Hindlimb muscle (tissue), 1 donor: ENCODE measurements around the gene PRKCE. TPM values are rescaled to one million over a fixed set of nuclear protein-coding genes. Genes with fewer than 3 reads are reported as not detected.

Experiments used
- DNase-seq: peaks from one replicate; pipeline ENCODE4 v3.0.0-alpha.2; 2013
- polyA plus RNA-seq: library from polyadenylated mRNA; unstranded; fragments of 120-200 nt; gene quantifications from one replicate; pipeline ENCODE4 v1.2.1, GENCODE V29; 2013; ENCODE audit not compliant: insufficient read length

PRKCE gene
- polyA plus RNA-seq, 1 donor: 4.6 TPM

DNA sequence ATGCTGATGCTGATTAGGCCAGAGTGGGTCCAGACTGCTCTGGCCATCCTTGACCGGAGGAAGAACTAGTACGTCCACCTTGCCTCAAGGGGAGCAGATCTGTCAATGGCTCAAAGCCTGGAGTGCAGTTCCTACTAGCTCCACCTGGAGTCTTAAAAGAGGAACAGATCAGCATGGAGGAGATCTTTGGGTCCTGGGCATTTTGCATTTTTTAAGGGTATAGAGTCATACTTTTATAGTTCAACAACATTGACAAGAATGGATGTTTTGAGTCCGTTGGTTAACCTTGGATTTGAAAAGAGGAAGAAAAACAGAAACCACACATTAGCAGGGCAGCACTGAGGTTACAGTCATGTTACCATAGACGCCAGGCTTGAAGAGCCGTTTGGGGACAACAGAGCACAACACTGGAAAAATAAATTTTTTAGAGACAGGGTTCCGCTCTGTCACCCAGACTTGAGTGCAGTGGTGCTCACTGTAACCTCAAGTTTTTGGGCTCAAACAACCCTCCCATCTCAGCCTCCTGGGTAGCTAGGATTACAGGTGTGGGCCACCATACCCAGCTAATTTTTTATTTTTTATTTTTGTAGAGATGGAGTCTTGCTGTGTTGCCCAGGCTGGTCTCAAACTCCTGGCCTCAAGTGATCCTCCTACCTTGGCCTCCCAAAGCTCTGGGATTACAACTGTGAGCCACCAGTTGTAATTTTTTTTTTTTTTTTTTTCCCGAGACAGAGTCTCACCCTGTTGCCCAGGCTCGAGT lies 78.5 kb downstream of the PRKCE start:
- no peak for DNase-seq

GRCh38 chr2:45731141-45731540 lies 79.7 kb downstream of the PRKCE start:
- DNase-seq: no peak

DNA sequence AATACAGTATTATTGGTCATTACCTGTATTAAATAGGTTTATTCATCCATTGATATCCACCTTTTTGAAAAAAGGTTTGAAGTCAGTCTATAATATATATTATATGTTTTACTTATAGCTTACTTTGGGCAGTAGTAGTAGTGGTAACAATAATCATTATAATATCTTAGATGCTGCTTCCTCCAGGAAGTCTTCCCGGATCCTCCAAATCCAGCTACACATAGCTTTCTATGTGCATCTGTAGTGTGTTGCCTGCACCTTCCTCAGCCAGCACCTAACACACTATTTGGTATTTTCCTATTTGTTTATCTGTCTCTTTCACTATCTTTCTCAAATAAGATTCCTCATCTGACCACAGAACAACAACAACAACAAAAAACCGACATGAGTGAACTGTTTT lies 81.0 kb downstream of the PRKCE start:
- DNase-seq: no peak

DNA sequence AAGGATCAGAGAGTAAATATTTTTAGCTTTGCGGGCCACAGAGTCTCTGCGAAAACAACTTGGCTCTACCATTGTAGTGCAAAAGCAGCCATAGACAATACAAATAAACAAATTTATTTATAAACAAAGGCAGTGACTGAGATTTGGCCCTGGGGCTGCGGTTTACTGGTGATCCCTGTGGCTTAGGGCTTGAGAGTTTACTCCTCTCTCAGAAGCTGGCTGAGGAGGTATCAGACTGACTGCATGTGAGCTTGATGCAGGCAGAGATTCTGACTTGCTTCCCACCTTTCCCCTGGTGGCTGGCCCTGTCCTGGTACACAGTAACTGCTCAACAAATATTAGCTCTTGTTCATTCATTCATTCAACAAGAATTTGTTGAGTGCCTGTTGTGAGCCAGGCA lies 81.5 kb downstream of the PRKCE start:
- no peak for DNase-seq

DNA sequence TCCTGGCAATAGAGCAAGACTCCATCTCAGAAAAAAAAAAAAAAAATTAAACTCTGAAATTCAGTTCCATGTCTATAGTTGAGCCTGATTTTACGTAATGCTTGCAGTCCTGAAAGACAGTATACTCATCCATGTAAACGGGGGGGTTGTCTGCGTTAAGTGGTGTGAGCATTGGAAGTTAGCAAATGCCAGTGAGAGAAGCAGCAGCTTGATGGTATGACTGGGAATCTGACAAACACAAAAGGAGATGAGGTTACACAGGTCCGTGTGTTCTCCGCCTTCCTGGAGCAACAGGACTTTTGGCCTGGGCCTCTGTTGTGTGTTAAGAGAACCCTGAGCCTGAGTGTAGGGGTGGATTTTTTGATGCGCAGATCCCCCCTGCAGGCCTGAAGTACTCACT lies 82.9 kb downstream of the PRKCE start:
- DNase-seq: no peak

DNA sequence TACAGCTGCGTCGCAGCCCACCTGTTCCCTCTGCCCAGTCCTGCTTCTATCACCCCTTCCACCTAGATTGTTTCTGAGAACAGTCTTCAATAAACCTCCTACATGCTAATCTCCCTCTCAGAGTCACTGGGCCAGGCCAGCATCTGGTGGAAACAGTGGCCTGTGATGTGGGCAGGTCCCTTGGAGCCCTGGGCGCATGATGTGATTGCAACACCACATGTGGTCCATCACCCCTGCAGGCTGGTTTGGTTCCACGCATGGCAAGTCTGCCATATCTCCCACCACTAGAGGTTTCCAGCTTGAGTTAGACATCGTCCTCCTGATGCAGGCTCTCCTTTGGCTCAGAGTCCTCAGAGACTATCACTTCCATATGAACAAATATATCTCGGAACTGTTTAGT lies 83.5 kb downstream of the PRKCE start:
- DNase-seq: no peak

- DNase-seq: no peak
Observed at GRCh38 chr2:45736757-45737704, 85.6 kb downstream of the PRKCE start.

- no peak for DNase-seq
Observed at GRCh38 chr2:45739796-45740485, 88.5 kb downstream of the PRKCE start.

GRCh38 chr2:45741161-45741850 lies 89.8 kb downstream of the PRKCE start:
- DNase-seq: no peak

GRCh38 chr2:45743531-45744396 lies 92.3 kb downstream of the PRKCE start:
- peak; percentile 79 for DNase-seq

DNA sequence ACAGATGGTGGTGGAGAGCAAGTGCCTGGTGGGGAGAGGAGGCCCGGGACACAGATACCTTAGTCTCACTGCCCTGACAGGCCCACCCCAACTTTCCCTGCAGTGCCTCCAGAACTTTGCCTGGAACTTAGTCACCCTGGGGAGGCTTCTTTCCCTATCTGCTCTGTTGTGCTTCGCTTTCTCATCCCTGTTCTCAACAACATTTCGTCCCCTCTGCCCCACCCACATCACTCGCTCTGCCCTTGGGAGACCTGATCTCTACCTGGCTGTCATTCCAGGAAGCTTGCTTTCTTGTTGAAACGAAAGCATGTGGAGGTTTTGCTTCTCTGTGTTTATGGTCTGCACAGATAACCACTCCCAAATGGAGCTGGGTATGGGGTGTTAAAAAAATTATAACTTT lies 93.8 kb downstream of the PRKCE start:
- DNase-seq: no peak

DNA sequence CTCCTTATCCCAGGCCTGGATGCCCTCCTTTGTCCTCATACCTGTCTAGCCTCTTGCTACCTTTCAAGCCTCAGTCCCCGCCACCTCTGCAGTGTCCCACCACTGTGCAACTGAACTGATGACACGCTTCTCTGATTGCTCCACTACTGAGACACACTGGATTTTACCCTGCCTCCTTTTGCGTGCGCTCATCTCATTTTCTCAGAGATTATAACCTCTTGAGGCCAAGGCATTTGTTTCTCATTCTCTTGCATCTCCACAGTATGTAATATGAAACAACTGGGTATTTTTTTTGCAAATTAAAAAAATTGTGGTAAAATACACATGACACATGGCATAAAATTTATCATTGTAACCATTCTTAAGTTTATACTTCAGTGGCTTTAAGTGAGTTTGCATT lies 95.4 kb downstream of the PRKCE start:
- no peak for DNase-seq

DNA sequence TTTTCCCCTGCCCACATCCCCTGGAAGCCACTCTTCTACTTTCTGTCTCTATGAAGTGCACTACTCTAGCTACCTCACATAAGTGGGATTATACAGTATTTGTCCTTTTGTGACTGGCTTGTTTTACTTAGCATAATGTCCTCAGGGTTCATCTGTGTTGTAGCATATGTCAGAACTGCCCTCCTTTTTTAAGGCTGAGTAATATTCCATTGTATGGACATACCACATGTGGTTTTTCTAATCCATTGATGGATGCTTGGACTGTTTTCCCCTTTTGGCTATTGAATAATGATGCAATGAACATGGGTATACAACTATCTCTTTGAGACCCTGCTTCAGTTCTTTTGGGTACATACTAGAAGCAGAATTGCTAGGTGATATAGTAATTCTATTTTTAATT lies 95.9 kb downstream of the PRKCE start:
- no peak for DNase-seq

DNA sequence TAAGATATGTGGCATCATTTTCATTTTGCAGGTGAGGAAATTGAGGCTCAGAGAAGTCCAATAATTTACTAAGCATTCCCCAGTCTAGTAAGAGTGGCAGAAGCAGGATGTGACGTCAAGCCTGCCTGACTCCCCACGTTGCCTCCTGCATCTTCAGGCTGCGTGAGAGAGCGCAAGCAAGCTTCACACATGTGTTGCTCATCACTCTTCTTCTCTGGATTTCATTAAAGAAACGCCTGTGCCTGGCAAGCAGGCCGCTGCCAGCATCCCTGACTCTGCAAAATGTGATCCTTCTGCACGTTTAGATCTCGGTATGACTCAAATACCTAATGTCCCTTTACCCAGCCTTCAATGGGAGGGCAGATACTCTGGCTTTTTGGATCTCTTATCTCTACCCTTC lies 96.8 kb downstream of the PRKCE start:
- peak; percentile 58 for DNase-seq

- DNase-seq: no peak
Observed at GRCh38 chr2:45750001-45750400, 98.5 kb downstream of the PRKCE start.

- DNase-seq: no peak
Observed at GRCh38 chr2:45750484-45750883, 99.0 kb downstream of the PRKCE start.

GRCh38 chr2:45753381-45753780 lies 101.9 kb downstream of the PRKCE start:
- no peak for DNase-seq

DNA sequence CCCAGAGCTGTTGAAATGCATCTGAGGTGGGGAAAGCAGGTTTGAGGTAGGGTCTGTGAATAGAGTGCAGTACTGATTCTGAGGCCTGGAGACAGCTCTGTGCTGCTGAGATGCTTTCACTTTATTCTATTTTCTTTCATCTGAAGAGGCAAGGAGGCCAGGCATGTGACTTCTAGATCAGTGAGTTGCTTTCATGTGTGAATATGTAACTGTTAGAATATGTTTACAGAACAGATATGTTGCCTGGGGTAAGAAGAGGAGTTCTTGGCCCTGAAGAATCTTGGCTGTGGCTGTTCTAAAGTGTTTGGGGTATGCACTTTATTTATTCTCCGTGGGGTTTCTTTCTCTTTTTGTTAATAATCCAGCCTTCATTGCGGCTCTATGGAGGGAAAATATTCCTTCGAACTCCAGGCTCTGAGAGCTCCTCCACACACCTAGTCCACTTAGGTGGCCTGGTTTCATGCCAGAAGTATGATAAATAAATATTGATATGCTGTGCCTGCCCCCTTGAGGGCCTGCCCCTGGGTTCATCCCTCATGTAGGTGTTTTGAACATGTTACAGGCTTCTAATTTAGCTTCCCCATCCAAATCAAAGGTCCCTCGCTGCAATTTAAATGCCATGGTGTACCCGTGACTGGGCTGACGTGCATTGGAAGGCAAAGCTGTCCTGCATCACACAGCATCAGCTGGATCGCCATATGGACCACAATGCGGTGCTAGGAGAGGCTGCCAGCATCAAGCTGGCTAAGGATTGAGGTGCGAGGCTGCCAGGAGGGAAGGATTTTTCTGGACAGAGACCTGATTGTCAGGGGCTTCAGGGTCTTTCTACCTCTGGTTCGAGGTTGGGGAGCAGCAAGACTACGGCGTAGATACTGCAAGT lies 102.9 kb downstream of the PRKCE start:
- no peak for DNase-seq

DNA sequence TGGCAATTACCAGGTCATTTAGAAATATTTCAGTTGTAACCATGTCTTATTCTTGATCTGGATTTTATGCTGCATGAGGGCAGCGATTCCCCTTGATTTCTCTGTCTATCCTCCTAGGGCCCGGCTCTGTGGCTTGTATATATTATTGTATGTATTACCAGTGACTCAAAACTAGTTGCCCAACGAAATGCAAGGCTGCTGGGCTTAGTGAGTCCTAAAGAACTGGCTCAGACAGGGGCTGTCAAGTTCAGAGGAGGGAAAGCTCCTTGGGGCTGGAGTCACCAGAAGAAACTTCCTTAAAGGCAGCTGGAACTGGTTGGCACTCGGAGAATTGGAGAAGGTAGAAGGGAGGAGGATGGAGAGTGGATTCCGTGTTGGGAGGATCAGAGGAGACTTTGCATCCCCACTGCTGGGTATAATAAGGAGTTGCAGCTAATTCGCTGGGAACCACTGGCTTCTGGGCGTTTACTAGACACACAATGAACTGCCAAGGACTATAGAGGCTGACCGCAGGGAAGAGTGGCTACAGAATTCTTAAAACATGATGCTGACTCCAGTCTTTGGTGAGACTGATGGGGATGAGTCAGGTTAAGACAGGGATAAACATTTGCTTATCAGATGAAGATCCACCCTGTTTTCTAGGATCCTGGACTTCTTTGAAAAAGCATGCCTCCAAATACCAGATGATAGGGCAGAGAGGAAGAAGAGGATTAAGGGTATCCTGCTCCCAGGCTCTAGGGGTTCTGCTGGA lies 104.3 kb downstream of the PRKCE start:
- no peak for DNase-seq

- DNase-seq: no peak
Observed at GRCh38 chr2:45758018-45758417, 106.5 kb downstream of the PRKCE start.
